ENCODE results near the gene SSX4B.

- no peak for TF ChIP-seq EZH2 (IDR thresholded peaks at IDR 0.05; ENCODE audit: insufficient read depth, low read length)
- no peak for TF ChIP-seq CTCF (IDR thresholded peaks at IDR 0.05; ENCODE audit: insufficient read depth, low read depth, low read length)
Observed at GRCh38 chrX:48458711-48459110, 47.0 kb upstream of the SSX4B start.

All from astrocyte (in vitro differentiated cells and primary cell).